CD4-positive, alpha-beta T cell treated with Interleukin-6 for 4 hours (primary cell): Measurements from ENCODE around the gene ATP6V1F.

ENCODE experiments used
- DNase-seq: peaks from one replicate; pipeline ENCODE4 v3.0.0-alpha.2; 2020; ENCODE audit warnings: mixed read lengths

Gene ATP6V1F, protein sequence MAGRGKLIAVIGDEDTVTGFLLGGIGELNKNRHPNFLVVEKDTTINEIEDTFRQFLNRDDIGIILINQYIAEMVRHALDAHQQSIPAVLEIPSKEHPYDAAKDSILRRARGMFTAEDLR

DNA sequence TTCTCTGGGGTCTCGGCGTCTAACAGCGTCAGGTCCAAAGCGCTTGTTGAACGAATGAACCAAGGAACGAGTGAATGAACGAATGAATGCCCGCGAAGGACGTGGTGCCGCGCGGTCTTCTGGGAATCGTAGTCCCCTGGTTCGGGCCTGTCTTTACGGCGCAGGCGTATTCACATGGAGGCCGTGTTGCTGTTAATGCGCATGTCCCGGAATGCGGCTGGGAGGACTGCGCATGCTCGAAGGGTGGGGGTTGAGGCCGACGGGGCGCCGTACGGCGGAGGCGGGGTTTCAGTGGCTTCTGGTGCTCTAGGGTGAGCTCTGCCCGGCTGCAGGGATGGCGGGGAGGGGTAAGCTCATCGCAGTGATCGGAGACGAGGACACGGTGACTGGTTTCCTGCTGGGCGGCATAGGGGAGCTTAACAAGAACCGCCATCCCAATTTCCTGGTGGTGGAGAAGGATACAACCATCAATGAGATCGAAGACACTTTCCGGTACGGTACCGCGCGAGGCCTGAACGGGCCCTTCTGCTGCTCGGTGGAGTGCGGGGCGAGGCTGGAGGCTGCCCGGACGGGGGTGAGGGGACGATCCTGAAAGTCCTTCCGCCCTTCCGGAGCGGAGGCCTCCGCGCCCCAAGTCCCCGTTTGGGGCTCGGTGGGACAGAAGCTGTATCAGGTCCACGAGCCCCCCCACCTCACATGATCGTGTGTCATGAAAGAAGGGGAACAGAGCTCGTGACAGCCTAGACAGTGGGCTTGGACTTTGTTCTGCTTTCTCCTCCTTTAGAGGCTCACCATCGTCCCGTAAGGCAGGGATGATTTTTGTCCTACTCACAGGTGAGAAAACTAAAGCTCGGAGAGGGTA is at the start of gene ATP6V1F:
TSS of gene ATP6V1F (plus strand) at position 286 of the 862 bp plus-strand sequence. CDS start at position 335, 49 bp downstream.
- peak; percentile 99 for DNase-seq

DNA sequence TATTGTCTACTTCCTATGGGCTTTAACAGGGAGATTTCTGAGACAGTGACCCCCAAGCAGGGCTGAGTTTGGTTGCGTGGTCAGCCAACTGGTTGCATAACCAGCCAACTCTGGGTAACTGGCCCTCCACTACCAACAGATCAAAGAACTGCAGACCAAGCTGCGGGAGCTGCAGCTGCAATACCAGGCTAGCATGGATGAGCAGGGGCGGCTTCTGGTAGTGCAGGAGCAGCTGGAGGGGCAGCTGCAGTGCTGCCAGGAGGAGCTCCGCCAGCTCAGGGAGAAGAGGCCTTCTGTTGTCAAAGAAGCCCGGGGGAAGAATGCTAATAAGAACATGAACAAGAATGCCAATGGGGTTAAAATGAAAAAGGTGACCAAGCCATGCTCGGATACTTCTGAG is 48.2 kb upstream of the ATP6V1F start:
- DNase-seq: no peak

DNA sequence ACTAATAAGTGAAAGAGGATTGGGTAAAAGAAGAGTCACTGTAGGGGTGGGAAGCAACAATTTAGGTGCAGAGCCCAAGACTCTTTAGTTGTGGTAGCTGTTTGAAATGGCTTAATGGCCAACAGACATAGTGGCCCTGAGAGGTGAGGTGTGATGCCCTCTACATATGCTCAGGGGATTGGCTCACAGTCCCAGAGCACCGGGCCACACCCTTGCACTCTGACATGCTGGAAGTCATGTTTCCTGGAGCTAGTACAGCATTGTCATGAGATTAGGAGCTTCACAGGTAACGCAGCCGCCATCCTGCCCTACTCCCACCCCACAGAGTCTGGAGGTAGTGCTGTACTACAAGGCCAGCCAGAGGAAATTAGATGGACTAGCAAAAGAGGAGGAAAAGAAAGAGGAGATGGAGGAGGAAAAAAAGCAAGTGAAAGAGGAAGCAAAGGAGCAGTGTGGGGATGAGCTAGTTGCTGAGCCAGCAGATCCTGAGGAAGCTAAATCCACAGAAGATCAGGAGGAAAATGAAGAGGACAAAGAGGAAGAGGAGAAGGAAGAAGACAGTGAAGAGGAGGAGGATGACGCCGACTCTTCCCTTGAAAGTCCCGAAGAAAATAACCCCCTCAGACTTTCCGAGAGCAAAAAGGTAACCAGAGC is 47.2 kb upstream of the ATP6V1F start:
- DNase-seq: no peak

DNA sequence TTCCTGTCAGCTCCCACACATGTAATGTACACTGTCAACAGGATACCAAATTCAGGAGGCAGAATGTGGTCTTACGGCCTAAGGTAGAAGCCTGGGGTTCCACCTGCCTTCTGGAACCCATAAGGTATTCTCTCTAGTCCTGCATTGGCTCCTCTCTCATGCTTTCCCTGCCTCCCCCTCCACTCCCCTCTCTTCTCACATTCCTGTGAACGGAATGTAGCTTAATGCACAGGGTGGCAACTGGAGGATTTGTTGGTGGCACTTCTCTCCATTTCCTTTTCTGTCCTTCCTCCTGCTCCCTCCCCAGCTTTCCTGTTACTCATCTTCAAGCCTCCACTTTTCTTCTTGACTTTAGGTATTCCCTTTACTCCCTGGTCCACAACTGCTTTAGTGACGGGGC is 44.0 kb upstream of the ATP6V1F start:
- no peak for DNase-seq

DNA sequence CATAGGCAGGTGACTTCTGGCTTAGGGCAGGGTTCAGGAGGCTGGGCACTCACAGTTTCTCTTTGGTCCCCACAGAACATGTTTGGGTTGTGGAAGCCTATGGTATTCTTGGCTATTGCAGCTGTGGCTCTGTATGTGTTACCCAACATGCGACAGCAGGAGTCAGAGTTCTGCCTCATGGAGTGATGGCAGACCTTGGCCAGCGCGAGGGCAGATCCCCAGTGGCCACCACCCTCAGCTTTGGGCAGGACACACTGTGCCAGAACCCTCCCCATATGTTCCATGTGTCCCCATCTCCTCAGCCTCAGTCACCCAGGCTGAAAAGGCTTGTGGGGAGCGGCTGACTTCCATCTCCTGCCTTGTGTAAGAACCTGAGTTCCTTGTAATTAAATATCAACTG is 40.9 kb upstream of the ATP6V1F start:
- DNase-seq: no peak

DNA sequence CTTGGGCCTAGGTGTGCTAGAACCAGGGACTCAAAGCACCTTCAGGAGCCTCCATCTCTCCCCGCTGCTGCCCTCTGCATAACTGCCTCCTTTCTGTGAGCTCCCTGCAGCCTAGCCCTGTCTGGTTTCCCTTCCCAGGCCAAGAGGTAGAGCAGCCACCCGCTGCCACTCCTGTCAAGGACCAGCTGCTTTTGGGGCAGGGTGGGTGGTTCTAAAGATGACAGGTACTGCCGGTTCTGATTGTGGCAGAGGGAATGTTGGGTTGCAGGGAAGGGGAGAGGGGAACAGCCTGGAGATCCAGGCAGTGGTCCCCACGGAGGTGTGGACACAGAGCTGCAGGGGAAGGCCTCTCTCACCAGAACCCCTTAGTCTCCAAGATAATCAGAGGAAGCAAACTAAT is 36.1 kb upstream of the ATP6V1F start:
- no peak for DNase-seq

DNA sequence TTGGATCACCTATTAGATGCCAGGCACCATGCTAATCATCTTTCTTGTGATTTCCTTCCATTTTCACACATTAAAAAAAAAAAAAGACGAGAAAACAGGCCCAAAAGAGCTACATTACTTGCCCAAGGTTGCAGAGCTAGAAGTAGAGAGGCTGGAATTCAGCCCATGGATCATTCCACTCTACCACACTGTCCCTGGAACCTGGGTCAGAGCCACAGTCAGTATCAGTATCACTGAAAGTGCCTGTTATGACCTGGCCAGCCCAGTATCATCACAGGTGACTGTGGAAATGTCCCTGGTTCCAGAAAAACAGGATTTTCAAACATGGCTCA is 35.8 kb upstream of the ATP6V1F start:
- no peak for DNase-seq

DNA sequence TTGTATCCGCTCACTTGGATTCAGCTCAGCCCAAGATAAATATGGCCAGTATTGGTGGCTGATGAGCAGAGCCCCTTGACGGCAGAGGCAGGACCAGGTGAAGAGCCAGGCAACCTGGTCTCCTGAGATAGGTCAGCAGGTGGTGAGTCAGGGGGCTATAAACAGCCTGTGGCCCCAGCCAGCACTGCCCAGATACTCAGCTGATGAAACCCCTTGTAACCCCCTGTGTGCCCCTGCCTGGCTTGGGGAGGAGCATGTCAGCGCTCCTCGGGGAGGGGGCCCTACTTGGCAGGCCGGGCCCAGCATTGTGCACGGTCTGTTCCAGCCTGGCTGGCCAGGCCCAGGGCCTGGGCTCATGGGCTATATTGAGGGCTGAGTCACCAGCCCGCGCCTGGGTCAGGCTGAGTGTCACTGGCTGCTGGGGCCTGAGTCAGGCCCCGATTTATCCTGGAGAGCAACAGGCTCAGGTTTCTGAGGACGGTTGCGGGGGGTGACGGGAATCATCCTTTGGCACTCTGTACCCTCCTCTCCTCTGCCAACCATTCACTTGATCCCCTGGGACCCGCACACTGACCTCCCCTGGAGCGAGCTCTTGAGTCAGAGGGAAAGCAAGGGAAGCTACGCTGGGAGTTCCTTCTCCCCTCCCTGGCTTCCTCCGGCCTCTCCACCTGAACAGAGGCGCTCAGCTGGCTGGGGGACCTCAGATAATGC is 35.3 kb upstream of the ATP6V1F start:
- no peak for DNase-seq

DNA sequence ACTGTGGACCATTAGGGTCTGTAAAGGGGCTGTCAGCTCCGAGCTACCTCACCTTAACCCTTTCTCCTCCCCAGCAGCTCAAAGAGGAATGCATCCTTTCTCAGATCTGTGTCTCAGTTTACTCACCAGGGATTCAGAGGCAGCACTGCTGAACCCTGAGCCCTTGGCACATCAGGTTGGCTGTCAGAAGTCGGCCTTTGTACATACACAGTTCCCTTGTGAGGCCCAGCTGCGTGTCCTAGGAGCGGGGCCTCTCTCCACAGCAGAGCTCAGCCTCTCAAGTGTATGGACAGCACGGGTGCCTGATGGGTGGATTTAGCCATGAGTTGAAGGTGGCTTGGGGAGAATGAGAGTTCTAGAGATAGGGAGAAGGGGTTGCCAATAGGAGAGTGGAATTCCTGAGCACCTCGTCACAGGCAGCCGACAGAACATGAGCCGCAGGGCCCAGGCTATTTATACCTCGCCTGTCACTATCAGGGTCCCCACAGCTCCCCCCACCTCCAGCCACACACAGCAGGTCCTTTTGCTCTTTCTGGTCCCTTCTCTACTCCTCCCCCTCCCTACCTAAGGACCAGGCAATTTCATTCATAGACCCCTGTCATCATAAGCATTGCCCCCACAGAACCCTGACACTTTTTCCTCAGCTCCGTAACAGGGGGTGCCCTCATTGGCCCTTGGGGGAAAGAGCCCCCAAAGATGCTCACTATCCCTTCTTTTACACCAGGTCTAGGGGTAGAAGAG is 34.5 kb upstream of the ATP6V1F start:
- no peak for DNase-seq

DNA sequence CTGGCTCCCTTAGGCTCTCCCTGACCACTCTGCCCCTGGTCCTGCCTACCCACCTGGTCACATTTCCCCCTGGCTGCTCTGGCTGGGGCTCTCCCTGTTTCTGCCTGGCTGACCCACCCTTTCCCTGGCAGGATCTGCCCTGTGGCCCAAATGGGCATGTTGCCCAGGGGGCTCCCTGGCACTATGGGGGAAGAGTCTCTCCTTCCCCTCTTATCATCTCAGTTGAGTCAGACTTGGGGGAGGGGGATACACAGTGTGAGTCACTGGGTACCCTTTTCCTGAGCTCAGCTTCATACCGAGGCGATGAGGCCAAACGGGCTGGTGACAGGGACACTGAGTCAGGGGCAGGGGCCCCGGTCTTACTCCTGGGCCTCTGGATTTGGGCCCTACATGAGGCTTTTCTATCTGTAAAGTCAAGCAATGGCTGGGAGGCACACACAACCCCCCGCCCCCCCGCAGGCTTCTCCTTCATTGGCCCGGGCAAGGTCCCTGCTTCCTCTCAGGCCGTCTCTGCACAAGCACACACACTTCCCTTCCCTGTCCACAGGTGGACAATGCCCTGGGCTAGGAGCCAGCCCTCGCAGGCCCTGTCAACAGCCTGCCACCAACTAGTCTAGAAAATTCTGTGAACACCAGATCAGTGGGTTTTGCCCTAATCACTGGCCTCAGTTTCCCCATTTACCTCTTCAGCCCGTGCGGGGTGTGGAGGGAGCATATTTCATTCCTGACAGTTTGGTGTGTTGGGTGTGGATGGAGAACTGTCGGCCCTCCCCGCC is 33.1 kb upstream of the ATP6V1F start:
- no peak for DNase-seq

DNA sequence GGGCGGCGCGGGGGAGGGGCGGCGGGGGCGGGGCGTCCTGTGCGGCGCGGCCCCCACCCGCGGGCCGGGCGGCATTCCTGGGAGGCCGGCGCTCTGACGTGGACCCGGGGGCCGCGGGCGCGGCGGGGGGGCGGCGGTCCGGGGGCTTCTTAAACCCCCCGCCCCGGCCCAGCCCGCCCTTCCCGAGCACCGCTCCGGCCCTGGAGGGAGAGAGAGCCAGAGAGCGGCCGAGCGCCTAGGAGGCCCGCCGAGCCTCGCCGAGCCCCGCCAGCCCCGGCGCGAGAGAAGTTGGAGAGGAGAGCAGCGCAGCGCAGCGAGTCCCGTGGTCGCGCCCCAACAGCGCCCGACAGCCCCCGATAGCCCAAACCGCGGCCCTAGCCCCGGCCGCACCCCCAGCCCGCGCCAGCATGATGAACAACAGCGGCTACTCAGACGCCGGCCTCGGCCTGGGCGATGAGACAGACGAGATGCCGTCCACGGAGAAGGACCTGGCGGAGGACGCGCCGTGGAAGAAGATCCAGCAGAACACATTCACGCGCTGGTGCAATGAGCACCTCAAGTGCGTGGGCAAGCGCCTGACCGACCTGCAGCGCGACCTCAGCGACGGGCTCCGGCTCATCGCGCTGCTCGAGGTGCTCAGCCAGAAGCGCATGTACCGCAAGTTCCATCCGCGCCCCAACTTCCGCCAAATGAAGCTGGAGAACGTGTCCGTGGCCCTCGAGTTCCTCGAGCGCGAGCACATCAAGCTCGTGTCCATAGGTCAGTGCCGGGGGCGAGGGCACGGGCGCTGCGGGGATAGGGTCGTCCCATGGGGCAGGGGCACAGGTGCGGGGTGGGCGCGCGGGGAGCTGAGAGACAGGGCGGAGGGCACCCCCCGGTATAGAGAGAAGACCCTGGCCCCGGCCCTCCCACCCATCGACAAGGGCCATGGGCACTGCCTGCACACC is 32.2 kb upstream of the ATP6V1F start, which contains the start of gene FLNC:
TSS of gene FLNC (plus strand) at position 176 of the 947 bp plus-strand sequence. CDS start at position 408, 232 bp downstream.
- peak; percentile 50 for DNase-seq

DNA sequence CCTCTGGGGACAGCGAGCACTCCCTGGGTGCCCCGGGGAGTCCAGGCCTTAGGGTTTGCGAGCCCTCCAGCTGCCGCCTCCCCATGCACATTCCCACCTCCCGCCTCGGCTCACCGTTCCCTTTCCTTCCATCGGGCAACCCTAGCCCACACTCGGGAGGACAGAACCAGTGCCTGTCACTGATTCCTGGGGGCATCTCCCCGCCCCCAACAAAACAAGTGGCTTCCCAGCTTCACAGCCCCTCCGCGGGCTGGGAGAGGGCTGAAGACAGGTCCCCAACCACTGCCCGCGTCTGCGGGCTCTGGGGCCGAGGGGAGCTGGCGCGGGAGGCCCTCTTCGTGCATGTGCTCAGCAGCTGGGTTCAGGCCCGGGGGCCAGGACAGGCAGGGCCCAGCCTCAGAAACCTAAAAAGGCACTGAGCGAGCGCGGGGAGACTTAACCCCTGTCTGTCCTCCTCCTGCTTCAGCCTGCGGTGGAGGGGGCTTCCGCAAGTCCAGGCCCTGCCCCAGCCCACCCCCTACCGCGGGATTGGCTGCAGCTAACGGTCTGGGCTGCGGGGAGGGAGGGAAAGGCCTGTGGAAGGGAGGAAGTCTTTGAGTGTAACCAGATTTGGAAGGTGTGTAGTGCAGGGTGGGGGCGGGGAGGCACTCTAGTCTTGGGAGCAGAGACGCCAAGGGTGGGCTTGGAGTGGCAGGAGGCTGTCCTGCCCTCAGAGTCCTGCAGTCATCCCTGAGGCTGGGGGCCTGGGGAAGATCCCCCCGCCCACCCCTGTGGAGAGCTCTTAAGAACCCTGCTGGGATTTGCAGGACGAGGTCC is 31.3 kb upstream of the ATP6V1F start:
- DNase-seq: no peak

DNA sequence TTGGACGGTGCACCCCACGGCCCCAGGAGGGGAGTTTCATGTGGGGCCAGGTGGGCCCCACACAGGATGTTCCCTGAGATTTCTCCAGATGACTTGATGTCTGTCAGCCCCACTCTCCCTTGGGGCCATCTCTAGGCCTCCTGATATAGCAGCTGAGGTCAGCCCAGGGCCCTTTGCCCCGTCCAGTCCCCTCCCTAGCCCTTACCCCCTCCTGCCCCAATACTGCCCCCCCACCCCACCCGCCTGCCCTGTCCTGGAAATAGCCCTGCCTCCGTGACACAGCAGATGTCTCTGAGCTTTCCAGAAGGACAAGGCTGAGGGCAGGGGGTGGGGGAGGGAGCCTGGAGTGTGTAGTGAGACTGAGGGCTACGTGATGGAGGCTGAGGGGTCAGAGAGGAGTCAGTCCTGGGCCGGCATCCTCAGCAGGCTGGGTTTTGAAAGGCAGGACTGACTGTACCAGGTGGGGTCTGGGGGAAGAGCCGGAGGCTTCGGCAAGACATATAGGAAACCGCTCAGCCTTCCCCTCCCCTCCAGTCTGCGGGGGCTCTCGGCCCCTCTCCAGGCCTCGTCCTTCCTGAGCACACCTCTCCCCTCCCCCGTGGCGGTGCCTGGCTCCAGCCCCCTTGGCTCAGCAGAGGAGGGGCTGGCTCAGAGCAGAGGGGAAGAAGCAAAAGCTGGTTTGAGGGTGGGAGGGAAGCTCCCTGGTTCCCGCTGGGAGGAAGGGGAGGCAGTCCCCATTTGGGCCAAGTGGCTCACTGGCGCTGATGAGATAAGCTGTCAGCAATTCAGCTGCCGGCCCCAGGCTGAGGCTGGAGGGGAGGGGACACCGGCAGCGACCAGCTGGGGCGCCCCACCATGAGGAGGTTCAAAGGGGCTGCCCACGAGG is 30.4 kb upstream of the ATP6V1F start:
- DNase-seq: no peak

DNA sequence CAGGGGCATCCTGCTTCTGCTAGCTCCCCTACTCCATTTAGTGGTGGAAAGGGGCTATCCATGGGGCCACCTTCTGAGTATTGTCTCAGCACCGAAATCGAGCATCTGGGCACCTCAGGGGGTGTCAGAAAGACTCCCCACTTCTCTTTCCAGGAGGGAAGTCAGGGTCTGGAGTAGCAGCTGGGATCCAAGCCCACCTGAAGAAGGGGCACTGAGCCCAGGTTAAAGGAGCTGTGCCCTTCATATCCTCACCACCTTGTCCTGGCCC is 29.8 kb upstream of the ATP6V1F start:
- DNase-seq: no peak

DNA sequence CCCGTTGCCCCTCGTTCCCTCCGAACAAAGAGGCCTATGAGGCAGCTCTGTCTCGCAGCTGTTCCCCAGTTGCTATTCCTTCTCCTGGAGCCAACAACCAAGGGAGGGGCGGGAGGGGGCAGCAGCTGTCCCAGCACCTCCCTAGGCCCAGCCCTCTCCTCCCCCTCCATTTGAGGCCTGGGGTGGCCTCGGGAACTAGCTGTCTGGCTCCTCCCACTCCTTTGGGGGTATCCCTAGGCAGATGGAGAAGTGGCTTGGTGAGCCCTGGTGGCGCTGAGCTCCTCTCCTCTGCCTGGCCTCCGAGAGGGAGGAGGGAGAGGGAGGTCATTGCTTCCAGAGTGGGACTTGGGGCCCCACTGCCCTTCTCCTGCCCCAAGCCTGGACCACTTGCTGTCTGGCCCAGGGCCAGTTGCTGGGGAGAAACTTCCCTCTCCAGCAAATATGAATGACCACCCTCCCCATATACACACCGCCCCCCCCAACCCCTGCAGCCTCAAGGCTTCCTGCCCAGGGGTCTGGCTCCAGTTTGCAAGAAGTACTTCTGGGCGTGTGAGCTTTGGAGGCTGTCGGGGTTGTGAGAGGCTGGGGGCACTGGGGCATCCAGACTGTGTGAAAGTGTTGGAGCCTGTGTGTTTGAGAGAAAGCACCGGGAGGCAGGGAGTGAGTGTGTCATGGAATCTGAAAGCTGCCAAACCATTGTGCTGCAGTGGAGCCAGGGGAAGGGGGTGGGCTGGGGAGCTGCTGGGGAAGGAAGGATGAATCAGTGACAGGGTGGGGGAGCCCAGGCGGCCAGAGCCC is 29.3 kb upstream of the ATP6V1F start:
- DNase-seq: no peak

DNA sequence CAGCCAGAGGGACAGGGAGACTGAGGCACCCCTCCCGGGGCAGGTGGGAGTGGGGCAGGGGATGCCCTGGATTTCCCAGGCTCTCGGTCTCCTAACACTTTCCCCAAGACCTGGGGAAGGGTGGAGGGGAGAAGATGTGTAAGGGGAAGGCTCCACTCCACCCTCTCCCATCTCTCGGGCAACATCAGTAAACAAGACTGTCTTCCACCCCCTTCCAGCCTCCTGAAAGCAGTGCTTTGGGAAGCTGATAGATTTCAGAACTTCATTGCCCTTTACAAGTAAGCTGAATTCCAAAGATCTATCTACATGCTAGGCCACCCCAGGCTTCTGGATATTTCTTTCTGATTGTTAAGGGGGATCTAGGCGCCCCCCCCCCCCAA is 28.7 kb upstream of the ATP6V1F start:
- DNase-seq: no peak

DNA sequence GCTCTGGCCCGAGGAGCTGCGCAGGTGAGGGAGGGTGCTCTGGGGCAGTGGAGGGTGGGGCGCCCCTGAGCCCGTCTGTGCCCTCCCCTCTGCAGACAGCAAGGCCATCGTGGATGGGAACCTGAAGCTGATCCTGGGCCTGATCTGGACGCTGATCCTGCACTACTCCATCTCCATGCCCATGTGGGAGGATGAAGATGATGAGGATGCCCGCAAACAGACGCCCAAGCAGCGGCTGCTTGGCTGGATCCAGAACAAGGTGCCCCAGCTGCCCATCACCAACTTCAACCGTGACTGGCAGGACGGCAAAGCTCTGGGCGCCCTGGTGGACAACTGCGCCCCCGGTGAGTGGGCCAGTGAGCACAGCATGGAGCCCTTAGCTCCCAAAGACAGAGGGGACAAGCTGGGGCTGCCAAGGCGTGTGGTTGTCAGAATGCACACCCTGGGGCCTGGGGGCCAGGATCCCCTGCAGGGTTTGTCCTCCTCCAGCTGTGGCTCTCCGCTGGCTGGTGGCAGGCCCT is 27.4 kb upstream of the ATP6V1F start:
- DNase-seq: no peak
